Stimulated activated naive CD4-positive, alpha-beta T cell treated with Interleukin-2 at 50 U/mL for 16 hours (primary cell): ENCODE data around the gene ELP5.
A peak's percentile ranks its signal among the peaks of the same experiment; 100 is the strongest.

Experiments
- DNase-seq: peaks from one replicate; lab custom pipeline; 2025; lab: John Stamatoyannopoulos, UW

Gene ELP5

GRCh38 chr17:7256766-7257456 lies 4.9 kb downstream of the ELP5 start:
- no peak for DNase-seq

- DNase-seq = no peak
These were observed 6.9 kb downstream of the ELP5 start for GRCh38 chr17:7258731-7259554.

- no peak for DNase-seq
These were observed 7.5 kb downstream of the ELP5 start for GRCh38 chr17:7259555-7259889.

DNA sequence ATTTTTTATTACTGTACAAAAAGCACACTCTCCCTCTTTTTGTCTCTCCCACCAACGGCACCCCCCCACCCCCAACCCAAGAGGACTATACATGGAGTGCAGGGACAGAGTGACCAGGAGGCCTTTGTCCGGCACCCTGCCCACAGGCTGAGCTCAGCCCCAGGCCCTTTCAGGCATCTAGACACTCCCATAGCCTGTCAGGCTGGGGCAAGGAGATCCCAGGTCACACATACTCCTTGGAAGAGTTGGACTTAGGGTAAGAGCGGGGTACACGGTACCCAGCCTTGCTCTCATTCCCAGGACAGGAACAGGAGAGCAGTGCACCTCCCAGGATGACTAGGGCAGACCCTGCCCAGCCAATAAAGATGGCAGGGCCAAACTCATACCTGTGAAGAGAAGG lies 8.1 kb downstream of the ELP5 start:
- DNase-seq = no peak

GRCh38 chr17:7260651-7261378 lies 8.8 kb downstream of the ELP5 start:
- no peak for DNase-seq

- DNase-seq = no peak
These were observed 9.6 kb downstream of the ELP5 start for GRCh38 chr17:7261379-7262191.

- no peak for DNase-seq
These were observed 10.3 kb downstream of the ELP5 start, which contains the start of gene CLDN7 for GRCh38 chr17:7262192-7262934. TSS of gene CLDN7 (minus strand) at chr17:7262478. CDS start at chr17:7262043, 435 bp downstream.

GRCh38 chr17:7262935-7263800 lies 11.2 kb downstream of the ELP5 start:
- DNase-seq = no peak

GRCh38 chr17:7263801-7264078 lies 11.7 kb downstream of the ELP5 start:
- no peak for DNase-seq

- DNase-seq = no peak
These were observed 14.8 kb downstream of the ELP5 start for GRCh38 chr17:7266784-7267183.

DNA sequence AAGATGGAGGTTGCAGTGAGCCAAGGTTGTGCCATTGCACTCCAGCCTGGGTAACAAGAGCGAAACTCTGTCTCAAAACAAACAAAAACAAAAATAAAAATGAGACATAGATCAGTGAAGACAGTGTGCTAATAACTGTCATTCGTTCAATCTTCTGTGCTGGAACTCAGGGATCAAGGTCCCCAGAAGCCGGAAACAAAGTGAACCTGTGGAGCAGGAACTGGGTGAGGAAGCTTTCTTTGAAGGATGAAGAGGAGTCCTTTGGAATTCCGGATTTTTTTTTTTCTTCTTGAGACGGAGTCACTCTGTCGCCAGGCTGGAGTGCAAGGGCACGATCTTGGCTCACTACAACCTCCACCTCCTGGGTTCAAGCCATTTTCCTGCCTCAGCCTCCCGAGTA lies 27.4 kb downstream of the ELP5 start:
- DNase-seq = no peak

- peak; percentile 80 for DNase-seq
These were observed 28.6 kb downstream of the ELP5 start for GRCh38 chr17:7280519-7281073.

GRCh38 chr17:7281074-7281952 lies 29.3 kb downstream of the ELP5 start, which contains the start of gene SLC2A4:
TSS of gene SLC2A4 (plus strand) at chr17:7281718. CDS start at chr17:7281935, 217 bp downstream.
- DNase-seq = peak; percentile 87

DNA sequence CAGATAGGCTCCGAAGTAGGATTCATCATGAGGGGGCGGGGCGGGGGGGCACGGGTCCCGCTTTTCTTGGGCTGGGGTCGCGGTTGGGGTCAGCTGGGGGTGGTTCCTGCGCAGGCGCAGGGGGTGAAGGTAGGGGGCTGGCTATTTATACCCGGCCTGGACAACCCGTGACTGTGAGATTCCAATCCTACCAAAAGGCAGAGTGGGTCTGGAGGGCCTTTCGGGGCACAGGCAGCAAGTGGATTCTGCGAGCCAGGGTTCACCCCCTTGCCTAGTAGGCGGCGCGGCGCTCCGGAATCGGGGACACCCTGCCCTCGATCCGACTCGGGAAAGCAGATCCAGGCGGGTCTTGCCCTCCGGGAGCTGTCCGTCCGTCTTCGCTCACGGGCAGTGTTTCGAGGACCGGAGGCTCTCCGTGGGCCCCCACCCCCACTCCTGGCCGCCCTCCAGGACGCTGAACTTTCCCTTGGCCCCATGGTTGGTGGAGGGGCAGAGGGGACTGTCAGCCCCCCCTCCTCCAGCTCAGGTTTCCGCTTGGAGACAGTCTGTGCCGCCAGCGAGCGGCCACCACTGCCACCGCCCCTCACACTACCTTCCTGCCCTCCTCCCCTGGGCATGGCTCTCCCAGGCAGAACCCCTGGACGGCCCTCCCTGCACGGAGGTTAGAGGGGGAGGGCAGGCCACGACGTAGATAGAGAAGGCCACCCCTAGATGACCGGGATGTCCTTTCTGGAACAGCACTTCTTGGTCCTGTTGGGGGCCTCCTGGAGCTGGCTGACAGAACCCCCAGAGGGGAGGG lies 30.1 kb downstream of the ELP5 start:
- no peak for DNase-seq

- no peak for DNase-seq
These were observed 30.8 kb downstream of the ELP5 start for GRCh38 chr17:7282752-7283321.

GRCh38 chr17:7283471-7284216 lies 31.6 kb downstream of the ELP5 start:
- no peak for DNase-seq

- no peak for DNase-seq
These were observed 32.9 kb downstream of the ELP5 start for GRCh38 chr17:7284911-7285310.
